MCF 10A (cell line): ENCODE results near the gene BICRAL. TPM values are rescaled to one million over a fixed set of nuclear protein-coding genes. Genes with fewer than 3 reads are reported as not detected.
"Not testable (repeated sequence)": the region's sequence is repeated elsewhere in the genome, so short reads cannot be mapped to it uniquely, and the experiment has no call there.

Experiments
- BruUV-seq: library from RNA; stranded (reverse); fragments of 400-500 nt; replicated peaks from 2 replicates; lab custom pipeline; 2021; lab: Mats Ljungman, UMichigan
- CTCF ChIA-PET: fragments of 300-600 bp; sonication (Branson Sonifier 250); formaldehyde crosslinking; extraction: SDS; loops from one replicate; lab custom pipeline; 2021; ENCODE audit warnings: antibody characterized with exemption, inconsistent platforms; lab: Yijun Ruan, JAX
- POLR2A ChIA-PET: fragments of 300-600, 350-650 bp; sonication (Branson Sonifier 250); formaldehyde crosslinking; extraction: SDS; loops from one replicate; lab custom pipeline; 2020; ENCODE audit warnings: antibody characterized with exemption, inconsistent platforms; lab: Yijun Ruan, JAX
- DNase-seq: peaks from one replicate; pipeline ENCODE4 v3.0.0-alpha.2; 2018; ENCODE audit not compliant: unreplicated experiment
- H3K27ac Mint-ChIP-seq: one replicate; pipeline ENCODE4 v1.8.0; 2022; ENCODE audit warnings: mild to moderate bottlenecking, low read depth, mixed read lengths; ENCODE audit not compliant: unreplicated experiment
- H3K27me3 Mint-ChIP-seq: one replicate; pipeline ENCODE4 v1.8.0; 2022; ENCODE audit warnings: mixed read lengths; ENCODE audit not compliant: insufficient read depth, unreplicated experiment
- H3K36me3 Mint-ChIP-seq: one replicate; pipeline ENCODE4 v1.8.0; 2022; ENCODE audit warnings: mild to moderate bottlenecking, moderate library complexity, mixed read lengths; ENCODE audit not compliant: insufficient read depth, unreplicated experiment
- H3K4me1 Mint-ChIP-seq: one replicate; pipeline ENCODE4 v1.8.0; 2022; ENCODE audit warnings: mixed read lengths; ENCODE audit not compliant: insufficient read depth, unreplicated experiment
- H3K4me3 Mint-ChIP-seq: one replicate; pipeline ENCODE4 v1.8.0; 2022; ENCODE audit warnings: mild to moderate bottlenecking, moderate library complexity, mixed read lengths; ENCODE audit not compliant: unreplicated experiment
- H3K9me3 Mint-ChIP-seq: one replicate; pipeline ENCODE4 v1.8.0; 2022; ENCODE audit warnings: mixed read lengths; ENCODE audit not compliant: unreplicated experiment
- intact Hi-C: fragments of 100-400 bp; cut with micrococcal nuclease; formaldehyde crosslinking; loops from 2 replicates; pipeline ENCODE4 v1.14.1; 2022
- total RNA-seq: library from RNA; stranded (reverse); gene quantifications from 2 replicates; pipeline ENCODE4 v1.2.3, GENCODE V29; 2022
- TF ChIP-seq, protein P1 (sequence below): fragments of 200-600 bp; IDR thresholded peaks from one replicate; pipeline ENCODE4 v1.8.0; 2022; ENCODE audit warnings: antibody characterized with exemption, mild to moderate bottlenecking; ENCODE audit not compliant: unreplicated experiment

BICRAL gene
- total RNA-seq, 1 experiment from 2014 or later, result 9.8 TPM

- TSS peak; percentile 96 for BruUV-seq
- Mint-ChIP-seq H3K4me3 (peak within 1 kb of the TSS; percentile 98), H3K36me3 (peaks cover 62% of the 10 kb centered on the region), H3K4me1 (peaks cover 14% of the 10 kb centered on the region), H3K27ac (peak within 1 kb of the TSS; percentile 100), H3K9me3 (no peaks in the 10 kb centered on the region), H3K27me3 (no peaks in the 10 kb centered on the region)
- POLR2A ChIA-PET, result interaction anchor here (0.5 to 6.6 kb wide), 31 partner anchors 9 to 959 kb away, joined by 3 to 89 read pairs (median 3); partner anchors contain the start of genes BICRAL, BYSL, KLC4 and MED20
- TF ChIP-seq, protein P1, sequence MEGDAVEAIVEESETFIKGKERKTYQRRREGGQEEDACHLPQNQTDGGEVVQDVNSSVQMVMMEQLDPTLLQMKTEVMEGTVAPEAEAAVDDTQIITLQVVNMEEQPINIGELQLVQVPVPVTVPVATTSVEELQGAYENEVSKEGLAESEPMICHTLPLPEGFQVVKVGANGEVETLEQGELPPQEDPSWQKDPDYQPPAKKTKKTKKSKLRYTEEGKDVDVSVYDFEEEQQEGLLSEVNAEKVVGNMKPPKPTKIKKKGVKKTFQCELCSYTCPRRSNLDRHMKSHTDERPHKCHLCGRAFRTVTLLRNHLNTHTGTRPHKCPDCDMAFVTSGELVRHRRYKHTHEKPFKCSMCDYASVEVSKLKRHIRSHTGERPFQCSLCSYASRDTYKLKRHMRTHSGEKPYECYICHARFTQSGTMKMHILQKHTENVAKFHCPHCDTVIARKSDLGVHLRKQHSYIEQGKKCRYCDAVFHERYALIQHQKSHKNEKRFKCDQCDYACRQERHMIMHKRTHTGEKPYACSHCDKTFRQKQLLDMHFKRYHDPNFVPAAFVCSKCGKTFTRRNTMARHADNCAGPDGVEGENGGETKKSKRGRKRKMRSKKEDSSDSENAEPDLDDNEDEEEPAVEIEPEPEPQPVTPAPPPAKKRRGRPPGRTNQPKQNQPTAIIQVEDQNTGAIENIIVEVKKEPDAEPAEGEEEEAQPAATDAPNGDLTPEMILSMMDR, result no peak
- DNase-seq, result peak; percentile 93
- CTCF ChIA-PET, result interaction anchor here (0.6 to 3.7 kb wide), 10 partner anchors 22 to 218 kb away, joined by 3 to 31 read pairs (median 6); partner anchors contain the start of gene BICRAL
- intact Hi-C loops, result loop anchor here (5.0 to 10.0 kb wide), 3 partner anchors 315 to 802 kb away; partner anchors contain the start of gene UBR2
Measured at GRCh38 chr6:42879372-42880239, 97.8 kb downstream of the BICRAL start, which contains the start of gene RPL7L1. Gene RPL7L1 (plus strand): TSS chr6:42879616. CDS start chr6:42879911, 295 bp downstream.

- BruUV-seq, result TSS peak; percentile 77
- ChIA-PET POLR2A (interaction anchor here (0.6 to 6.6 kb wide), 22 partner anchors 10 to 1513 kb away, joined by 3 to 89 read pairs (median 4); partner anchors contain the start of genes BICRAL, KLC4, MRPL2 and PEX6), CTCF (interaction anchor here (0.6 to 2.2 kb wide), 8 partner anchors 9 to 655 kb away, joined by 3 to 6 read pairs (median 4); no protein-coding TSS in a partner anchor)
- peaks cover 62% of the 10 kb centered on the region for H3K36me3 Mint-ChIP-seq
- H3K9me3 Mint-ChIP-seq, DNase-seq, intact Hi-C loops, H3K27me3 Mint-ChIP-seq: not testable (repeated sequence)
- H3K4me1 Mint-ChIP-seq, result peaks cover 14% of the 10 kb centered on the region
- peak overlapping the region; percentile 98 for H3K4me3 Mint-ChIP-seq
- H3K27ac Mint-ChIP-seq, result peak overlapping the region; percentile 100
Measured at GRCh38 chr6:42880240-42880817, 98.5 kb downstream of the BICRAL start.

GRCh38 chr6:42880871-42881270 lies 99.0 kb downstream of the BICRAL start:
- Mint-ChIP-seq H3K36me3 (peaks cover 66% of the 10 kb centered on the region), H3K4me1 (peaks cover 14% of the 10 kb centered on the region), H3K27ac (peak overlapping the region; percentile 100), H3K4me3 (peak overlapping the region; percentile 98)
- DNase-seq, H3K27me3 Mint-ChIP-seq, BruUV-seq, H3K9me3 Mint-ChIP-seq, intact Hi-C loops: not testable (repeated sequence)
- ChIA-PET POLR2A (interaction anchor here (0.6 to 6.6 kb wide), 10 partner anchors 10 to 1513 kb away, joined by 3 to 89 read pairs (median 4); partner anchors contain the start of genes BICRAL, PEX6 and TBCC), CTCF (interaction anchor here (0.6 to 2.7 kb wide), 7 partner anchors 8 to 656 kb away, joined by 3 to 9 read pairs (median 5); no protein-coding TSS in a partner anchor)

GRCh38 chr6:42885702-42886101 lies 103.8 kb downstream of the BICRAL start:
- Mint-ChIP-seq H3K9me3 (no peaks in the 10 kb centered on the region), H3K36me3 (peaks cover 93% of the 10 kb centered on the region), H3K4me1 (peaks cover 14% of the 10 kb centered on the region), H3K4me3 (no peak overlapping the region), H3K27ac (no peak overlapping the region), H3K27me3 (no peaks in the 10 kb centered on the region)
- BruUV-seq, result no TSS peak
- POLR2A ChIA-PET, result no interaction called here
- no peak for DNase-seq
- intact Hi-C loops, result no loop called here
- TF ChIP-seq, protein P1, result no peak
- CTCF ChIA-PET, result interaction anchor here (0.6 to 1.3 kb wide), 3 partner anchors 8 to 193 kb away, joined by 3 to 6 read pairs (median 3); no protein-coding TSS in a partner anchor

DNA sequence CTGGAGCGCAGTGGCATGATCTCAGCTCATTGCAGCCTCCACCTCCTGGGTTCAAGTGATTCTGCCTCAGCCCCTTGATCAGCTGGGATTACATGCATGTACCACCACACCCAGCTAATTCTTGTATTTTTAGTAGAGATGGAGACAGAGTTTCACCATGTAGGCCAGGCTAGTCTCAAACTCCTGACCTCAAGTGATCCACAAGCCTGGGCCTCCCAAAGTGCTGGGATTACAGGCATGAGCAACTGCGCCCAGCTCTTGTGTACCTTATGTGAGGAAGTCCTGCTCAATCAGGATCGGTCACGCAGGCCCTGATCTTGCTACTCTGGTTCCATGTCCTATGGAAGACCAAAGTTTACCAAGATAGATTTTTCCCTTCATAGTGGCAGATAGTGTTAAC lies 106.3 kb downstream of the BICRAL start:
- intact Hi-C loops, BruUV-seq, H3K27me3 Mint-ChIP-seq, H3K27ac Mint-ChIP-seq, H3K4me3 Mint-ChIP-seq, DNase-seq, H3K9me3 Mint-ChIP-seq: not testable (repeated sequence)
- CTCF ChIA-PET, result interaction anchor here (0.9 kb wide), 1 partner anchor 14 kb away, joined by 4 read pairs; no protein-coding TSS in a partner anchor
- Mint-ChIP-seq H3K36me3 (peaks cover 72% of the 10 kb centered on the region), H3K4me1 (peaks cover 11% of the 10 kb centered on the region)
- POLR2A ChIA-PET, result interaction anchor here (5.7 kb wide), 1 partner anchor 8 kb away, joined by 89 read pairs; the partner anchor contains the start of gene RPL7L1
